Left ventricle myocardium inferior (tissue), 1 donor: ENCODE data around the gene ISLR. TPM values are rescaled to one million over a fixed set of nuclear protein-coding genes. Genes with fewer than 3 reads are reported as not detected.

Experiments
- DNase-seq: peaks from one replicate; pipeline ENCODE4 v3.0.0-alpha.2; 2020
- H3K27ac ChIP-seq: fragments of 200-600 bp; replicated peaks from 2 replicates; pipeline ENCODE4 v1.8.0; 2021
- H3K27me3 ChIP-seq: fragments of 200-600 bp; 2 replicates; pipeline ENCODE4 v1.8.0; 2021; ENCODE audit warnings: low read depth
- H3K36me3 ChIP-seq: fragments of 200-600 bp; 2 replicates; pipeline ENCODE4 v1.8.0; 2021
- H3K4me1 ChIP-seq: fragments of 200-600 bp; 2 replicates; pipeline ENCODE4 v1.8.0; 2021
- H3K4me3 ChIP-seq: fragments of 200-600 bp; 2 replicates; pipeline ENCODE4 v1.8.0; 2021; ENCODE audit warnings: mild to moderate bottlenecking, moderate library complexity
- H3K9me3 ChIP-seq: fragments of 200-600 bp; replicated peaks from 2 replicates; pipeline ENCODE4 v1.8.0; 2021
- intact Hi-C: fragments of 100-400 bp; cut with micrococcal nuclease; formaldehyde crosslinking; loops from one replicate; pipeline ENCODE4 v1.11.0; 2022
- total RNA-seq: library from RNA; stranded (reverse); fragmentation: NEBNext Ultra II Directional; extraction: Animal tissue kit (Norgen Biotek cat#: 25700); gene quantifications from one replicate; pipeline ENCODE4 v1.2.1, GENCODE V29; 2021
- TF ChIP-seq, protein P1 (sequence below): fragments of 200-600 bp; IDR thresholded peaks from 2 replicates; pipeline ENCODE4 v1.8.0; 2021; ENCODE audit warnings: antibody characterized with exemption, mild to moderate bottlenecking, borderline replicate concordance
- donor health status: DM: no; HTN: yes; CAD: no; lungs with severe emphysema.

ISLR gene
- total RNA-seq, 1 donor from 2014 or later: 12.7 TPM

GRCh38 chr15:74210729-74211128 is 37.2 kb downstream of the ISLR start:
- Histone ChIP-seq H3K27ac (no peak overlapping the region), H3K9me3 (no peaks in the 10 kb centered on the region), H3K4me1 (peaks cover 13% of the 10 kb centered on the region), H3K36me3 (no peaks in the 10 kb centered on the region), H3K27me3 (peaks cover under 1% of the 10 kb centered on the region), H3K4me3 (no peak overlapping the region)
- intact Hi-C loops: no loop called here
- TF ChIP-seq, protein P1, sequence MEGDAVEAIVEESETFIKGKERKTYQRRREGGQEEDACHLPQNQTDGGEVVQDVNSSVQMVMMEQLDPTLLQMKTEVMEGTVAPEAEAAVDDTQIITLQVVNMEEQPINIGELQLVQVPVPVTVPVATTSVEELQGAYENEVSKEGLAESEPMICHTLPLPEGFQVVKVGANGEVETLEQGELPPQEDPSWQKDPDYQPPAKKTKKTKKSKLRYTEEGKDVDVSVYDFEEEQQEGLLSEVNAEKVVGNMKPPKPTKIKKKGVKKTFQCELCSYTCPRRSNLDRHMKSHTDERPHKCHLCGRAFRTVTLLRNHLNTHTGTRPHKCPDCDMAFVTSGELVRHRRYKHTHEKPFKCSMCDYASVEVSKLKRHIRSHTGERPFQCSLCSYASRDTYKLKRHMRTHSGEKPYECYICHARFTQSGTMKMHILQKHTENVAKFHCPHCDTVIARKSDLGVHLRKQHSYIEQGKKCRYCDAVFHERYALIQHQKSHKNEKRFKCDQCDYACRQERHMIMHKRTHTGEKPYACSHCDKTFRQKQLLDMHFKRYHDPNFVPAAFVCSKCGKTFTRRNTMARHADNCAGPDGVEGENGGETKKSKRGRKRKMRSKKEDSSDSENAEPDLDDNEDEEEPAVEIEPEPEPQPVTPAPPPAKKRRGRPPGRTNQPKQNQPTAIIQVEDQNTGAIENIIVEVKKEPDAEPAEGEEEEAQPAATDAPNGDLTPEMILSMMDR: no peak
- DNase-seq: no peak

GRCh38 chr15:74211656-74212055 is 38.1 kb downstream of the ISLR start:
- H3K4me3 ChIP-seq: no peak overlapping the region
- TF ChIP-seq, protein P1: no peak
- H3K9me3 ChIP-seq: no peaks in the 10 kb centered on the region
- peaks cover 12% of the 10 kb centered on the region for H3K4me1 ChIP-seq
- H3K27me3 ChIP-seq: peaks cover 4% of the 10 kb centered on the region
- H3K27ac ChIP-seq: no peak overlapping the region
- DNase-seq: no peak
- intact Hi-C loops: no loop called here
- no peaks in the 10 kb centered on the region for H3K36me3 ChIP-seq

DNA sequence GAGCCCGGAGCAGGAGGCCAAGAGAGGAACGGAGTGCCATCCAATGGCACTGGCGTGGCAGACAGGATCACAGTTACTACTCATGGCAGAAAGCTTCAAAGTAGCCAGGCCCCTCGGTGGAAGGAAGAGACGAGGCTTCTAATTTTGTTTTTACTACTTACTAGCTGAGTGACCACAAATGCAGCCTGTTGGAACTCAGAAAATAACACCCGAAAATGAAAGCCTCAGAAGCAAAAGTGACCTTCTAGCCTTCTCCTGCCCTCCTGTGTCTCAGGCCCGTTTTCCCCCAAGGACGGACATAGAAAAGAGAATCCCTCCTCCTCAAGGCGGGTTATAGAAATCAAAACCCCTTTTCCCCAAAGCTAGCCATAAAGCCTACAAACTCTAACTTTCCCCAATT is 39.0 kb downstream of the ISLR start:
- intact Hi-C loops: no loop called here
- no peaks in the 10 kb centered on the region for H3K36me3 ChIP-seq
- H3K27me3 ChIP-seq: peaks cover 4% of the 10 kb centered on the region
- no peak overlapping the region for H3K27ac ChIP-seq
- no peaks in the 10 kb centered on the region for H3K9me3 ChIP-seq
- no peak for DNase-seq
- no peak overlapping the region for H3K4me3 ChIP-seq
- TF ChIP-seq, protein P1: no peak
- H3K4me1 ChIP-seq: peaks cover 12% of the 10 kb centered on the region

- intact Hi-C loops: no loop called here
- TF ChIP-seq, protein P1: no peak
- Histone ChIP-seq H3K27me3 (peaks cover 12% of the 10 kb centered on the region), H3K36me3 (no peaks in the 10 kb centered on the region), H3K9me3 (no peaks in the 10 kb centered on the region), H3K27ac (no peak overlapping the region), H3K4me3 (no peak overlapping the region), H3K4me1 (peaks cover 12% of the 10 kb centered on the region)
- no peak for DNase-seq
Measured at GRCh38 chr15:74213858-74214284, 40.4 kb downstream of the ISLR start.

- no peaks in the 10 kb centered on the region for H3K36me3 ChIP-seq
- TF ChIP-seq, protein P1: no peak
- H3K27ac ChIP-seq: no peak overlapping the region
- intact Hi-C loops: no loop called here
- peaks cover 11% of the 10 kb centered on the region for H3K4me1 ChIP-seq
- DNase-seq: no peak
- no peaks in the 10 kb centered on the region for H3K9me3 ChIP-seq
- peaks cover 12% of the 10 kb centered on the region for H3K27me3 ChIP-seq
- H3K4me3 ChIP-seq: no peak overlapping the region
Measured at GRCh38 chr15:74214324-74215021, 41.0 kb downstream of the ISLR start.
